T-helper 2 cell treated with Interferon-gamma antibody and Interleukin-4, amounts not matched to agents 5 μg/mL and 100 μg/mL, for 36 hours (primary cell): ENCODE measurements around the gene TBX4.
"Not testable (repeated sequence)": the region's sequence is repeated elsewhere in the genome, so short reads cannot be mapped to it uniquely, and the experiment has no call there.

ENCODE experiments used
- DNase-seq: peaks from one replicate; pipeline ENCODE4 v3.0.0; 2021; ENCODE audit warnings: low spot score
- H3K27ac Mint-ChIP-seq: one replicate; pipeline ENCODE4 v1.8.0; 2021; ENCODE audit warnings: mild to moderate bottlenecking, mixed read lengths
- H3K27me3 Mint-ChIP-seq: one replicate; pipeline ENCODE4 v1.8.0; 2021; ENCODE audit warnings: low read depth, mixed read lengths
- H3K36me3 Mint-ChIP-seq: one replicate; pipeline ENCODE4 v1.8.0; 2021; ENCODE audit warnings: low read depth, mixed read lengths
- H3K4me1 Mint-ChIP-seq: one replicate; pipeline ENCODE4 v1.8.0; 2021; ENCODE audit warnings: low read depth, mixed read lengths
- H3K4me3 Mint-ChIP-seq: one replicate; pipeline ENCODE4 v1.8.0; 2022; ENCODE audit warnings: mild to moderate bottlenecking, moderate library complexity, mixed read lengths
- H3K9me3 Mint-ChIP-seq: one replicate; pipeline ENCODE4 v1.8.0; 2021; ENCODE audit warnings: mixed read lengths

The TBX4 gene

GRCh38 chr17:61520897-61521296, 68.7 kb downstream of the TBX4 start:
- Mint-ChIP-seq H3K4me1 (no peaks in the 10 kb centered on the region), H3K27me3 (peaks cover 43% of the 10 kb centered on the region), H3K36me3 (no peaks in the 10 kb centered on the region), H3K9me3 (no peaks in the 10 kb centered on the region), H3K27ac (no peak overlapping the region), H3K4me3 (no peak overlapping the region)
- no peak for DNase-seq

DNA sequence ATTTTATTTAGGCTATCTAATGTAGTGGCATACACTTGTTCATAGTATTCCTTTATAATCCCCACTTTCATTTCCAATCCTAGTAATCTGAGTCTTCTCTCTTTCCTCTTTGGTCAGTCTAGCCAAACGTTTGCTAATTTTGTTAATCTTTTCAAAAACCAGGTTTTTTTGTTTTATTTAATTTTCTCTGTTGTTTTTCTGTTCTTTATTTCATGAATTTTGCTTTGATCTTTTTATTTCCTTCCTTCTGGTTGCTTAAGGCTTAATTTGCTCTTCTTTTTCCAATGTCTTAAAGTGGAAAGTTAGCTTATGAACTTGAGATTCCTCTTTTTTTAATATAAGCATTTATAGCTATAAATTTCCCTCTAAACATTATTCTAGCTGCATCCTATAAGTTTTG, 69.9 kb downstream of the TBX4 start:
- Mint-ChIP-seq H3K4me3 (no peak overlapping the region), H3K27me3 (peaks cover 45% of the 10 kb centered on the region), H3K4me1 (no peaks in the 10 kb centered on the region), H3K9me3 (no peaks in the 10 kb centered on the region), H3K36me3 (no peaks in the 10 kb centered on the region), H3K27ac (no peak overlapping the region)
- DNase-seq = no peak

- Mint-ChIP-seq H3K36me3 (no peaks in the 10 kb centered on the region), H3K27me3 (peaks cover 32% of the 10 kb centered on the region), H3K4me1 (no peaks in the 10 kb centered on the region)
Observed at GRCh38 chr17:61524319-61524718, 72.1 kb downstream of the TBX4 start.

GRCh38 chr17:61527441-61527840, 75.2 kb downstream of the TBX4 start:
- H3K4me1 Mint-ChIP-seq, H3K36me3 Mint-ChIP-seq, DNase-seq, H3K4me3 Mint-ChIP-seq, H3K9me3 Mint-ChIP-seq, H3K27ac Mint-ChIP-seq: not testable (repeated sequence)
- H3K27me3 Mint-ChIP-seq = peaks cover 22% of the 10 kb centered on the region

More at GRCh38 chr17:61524319-61524718, 72.1 kb downstream of the TBX4 start:
- Mint-ChIP-seq H3K27ac (no peak overlapping the region), H3K9me3 (no peaks in the 10 kb centered on the region), H3K4me3 (no peak overlapping the region)
- DNase-seq = no peak

- Mint-ChIP-seq H3K36me3 (no peaks in the 10 kb centered on the region), H3K27ac (no peak overlapping the region), H3K27me3 (peaks cover 20% of the 10 kb centered on the region), H3K4me1 (no peaks in the 10 kb centered on the region), H3K9me3 (no peaks in the 10 kb centered on the region), H3K4me3 (no peak overlapping the region)
- DNase-seq = no peak
Observed at GRCh38 chr17:61528171-61528570, 75.9 kb downstream of the TBX4 start.

GRCh38 chr17:61531223-61531622, 79.0 kb downstream of the TBX4 start:
- peaks cover under 1% of the 10 kb centered on the region for H3K4me1 Mint-ChIP-seq
- no peak overlapping the region for H3K27ac Mint-ChIP-seq
- no peak for DNase-seq
- peaks cover 15% of the 10 kb centered on the region for H3K27me3 Mint-ChIP-seq
- no peak overlapping the region for H3K4me3 Mint-ChIP-seq
- no peaks in the 10 kb centered on the region for H3K36me3 Mint-ChIP-seq
- no peaks in the 10 kb centered on the region for H3K9me3 Mint-ChIP-seq

DNA sequence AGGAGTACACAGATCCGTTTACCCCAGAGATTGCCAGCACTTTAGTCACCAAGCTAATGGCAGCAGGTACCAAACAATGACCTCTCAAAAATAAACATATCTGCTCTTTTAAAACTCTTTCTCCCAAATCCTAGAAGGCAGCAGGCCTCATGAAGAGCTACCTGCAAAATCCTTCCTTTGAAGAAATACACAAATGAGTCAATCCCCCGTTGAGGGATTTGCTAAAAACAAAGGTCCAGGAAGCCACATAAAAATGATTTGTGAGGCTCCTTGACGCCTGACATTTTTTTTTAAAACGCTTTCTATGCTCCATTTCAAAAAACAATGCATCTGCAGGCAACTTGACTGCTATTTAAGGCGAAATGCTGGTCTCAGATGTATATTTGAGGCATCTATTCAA, 80.6 kb downstream of the TBX4 start:
- Mint-ChIP-seq H3K36me3 (no peaks in the 10 kb centered on the region), H3K4me3 (no peak overlapping the region), H3K9me3 (no peaks in the 10 kb centered on the region), H3K27ac (no peak overlapping the region), H3K27me3 (peaks cover 12% of the 10 kb centered on the region), H3K4me1 (peaks cover 3% of the 10 kb centered on the region)
- DNase-seq = no peak

DNA sequence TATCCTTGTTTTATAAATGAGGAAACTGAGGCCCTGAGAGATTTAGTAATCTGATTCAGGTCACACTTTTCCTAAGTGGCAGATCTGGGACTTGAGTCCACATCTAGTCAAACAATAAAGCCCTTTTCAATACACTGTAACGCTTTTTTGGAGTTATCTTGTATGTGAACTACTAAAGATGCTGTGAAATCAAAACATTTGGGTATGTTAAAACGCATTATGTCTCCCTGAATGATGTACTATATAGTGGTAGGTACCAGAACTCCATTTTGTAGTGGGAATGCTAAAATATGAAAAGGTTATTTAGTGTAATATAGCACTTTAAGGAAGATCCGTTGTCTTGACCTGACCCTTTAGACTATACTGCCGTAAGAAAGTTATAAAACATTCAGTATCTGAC, 81.6 kb downstream of the TBX4 start:
- no peak for DNase-seq
- Mint-ChIP-seq H3K4me1 (peaks cover 3% of the 10 kb centered on the region), H3K4me3 (no peak overlapping the region)

DNA sequence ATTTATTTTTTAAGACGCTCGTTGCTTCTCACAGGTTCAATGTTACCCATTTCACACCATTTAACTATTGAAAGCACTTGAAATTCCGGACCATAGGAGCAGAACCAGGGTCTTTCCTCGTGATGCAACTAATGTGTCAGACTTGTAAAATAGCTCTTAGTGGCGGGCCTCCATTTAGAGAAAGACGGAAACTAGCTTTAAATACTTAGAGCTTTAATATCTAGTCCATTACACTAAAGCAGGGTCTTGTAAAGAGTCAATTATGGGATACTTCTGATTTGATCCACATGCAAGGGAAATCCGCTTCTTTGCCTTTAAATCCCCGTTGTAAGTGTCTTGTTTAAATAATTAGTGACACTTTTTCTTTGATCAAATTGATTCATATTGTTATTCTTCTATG, 82.2 kb downstream of the TBX4 start:
- DNase-seq = no peak
- peaks cover 12% of the 10 kb centered on the region for H3K27me3 Mint-ChIP-seq
- H3K36me3 Mint-ChIP-seq = no peaks in the 10 kb centered on the region

More for the DNA sequence above, 81.6 kb downstream of the TBX4 start:
- Mint-ChIP-seq H3K36me3 (no peaks in the 10 kb centered on the region), H3K9me3 (no peaks in the 10 kb centered on the region), H3K27ac (no peak overlapping the region), H3K27me3 (peaks cover 12% of the 10 kb centered on the region)

More for the DNA sequence above, 82.2 kb downstream of the TBX4 start:
- H3K4me1 Mint-ChIP-seq = peaks cover 3% of the 10 kb centered on the region
- H3K27ac Mint-ChIP-seq = no peak overlapping the region
- H3K4me3 Mint-ChIP-seq = no peak overlapping the region
- no peaks in the 10 kb centered on the region for H3K9me3 Mint-ChIP-seq
